HG03575 (cell line): Measurements from ENCODE around the gene ACER3.
"Not testable (repeated sequence)": the region's sequence is repeated elsewhere in the genome, so short reads cannot be mapped to it uniquely, and the experiment has no call there.

Source experiments
- ATAC-seq: cut with Tn5 transposase; IDR thresholded peaks from one replicate; pipeline ENCODE4 v1.9.1; 2021; ENCODE audit not compliant: unreplicated experiment, insufficient number of reproducible peaks, low FRiP score; ENCODE audit errors: extremely low read depth

ACER3 gene

DNA sequence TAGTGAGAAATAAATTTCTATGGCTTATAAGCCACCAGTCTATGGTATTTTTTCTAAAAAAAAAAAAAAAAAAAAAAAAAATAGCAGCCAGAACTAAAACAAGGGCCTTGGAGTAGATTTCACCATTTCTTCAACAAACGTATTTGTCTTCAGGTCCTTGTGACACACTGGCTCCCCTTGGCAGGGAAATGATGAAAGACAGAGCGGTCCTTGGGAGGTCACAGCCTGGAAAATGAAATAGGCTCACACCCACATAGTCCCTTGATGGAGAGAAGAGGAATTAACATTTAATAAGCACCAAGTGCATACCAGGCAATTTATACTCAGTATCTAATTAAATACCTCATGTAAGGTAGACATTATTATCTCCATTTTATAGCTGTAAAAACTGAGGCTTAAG lies 25.7 kb upstream of the ACER3 start:
- no peak for ATAC-seq

DNA sequence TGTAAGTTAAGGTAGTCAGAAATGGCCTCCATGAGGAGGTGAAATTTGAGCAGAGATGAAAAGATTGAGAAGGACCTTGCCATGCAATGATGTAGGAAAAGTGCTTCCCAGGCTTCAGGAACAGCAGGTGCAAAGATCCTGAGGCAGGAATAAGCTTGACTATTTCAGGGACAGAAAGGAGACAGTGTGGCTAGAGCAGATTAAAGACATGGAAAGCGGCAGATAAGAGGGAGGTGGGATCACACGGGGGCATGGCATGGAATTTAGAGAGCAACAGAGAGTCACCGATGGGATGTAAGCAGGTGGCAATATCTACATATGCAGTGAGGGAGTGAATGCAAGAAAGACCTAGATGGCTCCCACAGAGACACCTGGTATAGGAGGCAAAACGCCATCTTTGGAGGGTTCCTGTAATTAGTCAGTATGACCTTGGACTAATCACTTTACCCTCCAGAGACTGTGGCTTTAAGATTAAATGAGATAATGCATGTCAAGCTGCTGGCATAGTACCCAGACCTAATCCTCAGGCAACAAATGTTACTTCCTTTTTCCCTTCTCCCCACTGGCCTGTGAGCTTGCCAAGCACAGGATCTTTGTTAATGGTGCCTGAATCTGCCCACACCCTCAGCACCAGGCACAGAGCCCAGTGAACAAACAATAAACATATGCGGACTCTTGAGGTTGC lies 24.6 kb upstream of the ACER3 start:
- ATAC-seq, result no peak

DNA sequence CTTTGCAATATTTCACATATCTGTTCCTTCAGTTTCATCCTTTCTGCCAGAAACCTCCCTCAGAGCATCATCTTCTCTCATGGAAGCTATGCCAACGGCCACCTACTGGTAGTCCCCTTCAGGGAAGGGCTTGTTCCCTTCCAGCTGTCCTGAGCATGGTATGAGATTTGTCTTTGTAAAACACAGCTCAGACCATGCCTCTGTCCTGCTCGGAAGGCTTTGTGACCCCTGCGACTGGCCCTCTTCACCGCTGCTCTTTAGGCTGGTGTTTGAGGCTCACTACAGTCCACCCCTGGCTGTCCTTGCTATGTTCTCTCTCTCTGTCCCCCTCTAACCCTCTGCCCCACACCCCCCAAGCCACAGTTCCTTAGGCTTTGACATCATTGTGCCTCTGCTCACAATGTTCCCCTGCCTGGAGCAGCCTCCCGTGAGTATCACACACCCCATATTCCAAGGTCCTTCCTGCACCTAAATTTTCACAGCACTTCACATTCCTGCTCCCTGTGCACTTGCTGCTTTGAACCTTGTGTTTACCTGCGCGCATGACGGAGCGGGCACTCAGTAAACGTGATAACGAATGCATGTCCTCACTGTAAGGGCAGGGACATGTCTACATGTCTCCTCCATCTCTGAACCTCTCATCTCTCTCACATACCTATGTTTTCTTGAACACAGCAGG lies 24.0 kb upstream of the ACER3 start:
- ATAC-seq, result no peak

DNA sequence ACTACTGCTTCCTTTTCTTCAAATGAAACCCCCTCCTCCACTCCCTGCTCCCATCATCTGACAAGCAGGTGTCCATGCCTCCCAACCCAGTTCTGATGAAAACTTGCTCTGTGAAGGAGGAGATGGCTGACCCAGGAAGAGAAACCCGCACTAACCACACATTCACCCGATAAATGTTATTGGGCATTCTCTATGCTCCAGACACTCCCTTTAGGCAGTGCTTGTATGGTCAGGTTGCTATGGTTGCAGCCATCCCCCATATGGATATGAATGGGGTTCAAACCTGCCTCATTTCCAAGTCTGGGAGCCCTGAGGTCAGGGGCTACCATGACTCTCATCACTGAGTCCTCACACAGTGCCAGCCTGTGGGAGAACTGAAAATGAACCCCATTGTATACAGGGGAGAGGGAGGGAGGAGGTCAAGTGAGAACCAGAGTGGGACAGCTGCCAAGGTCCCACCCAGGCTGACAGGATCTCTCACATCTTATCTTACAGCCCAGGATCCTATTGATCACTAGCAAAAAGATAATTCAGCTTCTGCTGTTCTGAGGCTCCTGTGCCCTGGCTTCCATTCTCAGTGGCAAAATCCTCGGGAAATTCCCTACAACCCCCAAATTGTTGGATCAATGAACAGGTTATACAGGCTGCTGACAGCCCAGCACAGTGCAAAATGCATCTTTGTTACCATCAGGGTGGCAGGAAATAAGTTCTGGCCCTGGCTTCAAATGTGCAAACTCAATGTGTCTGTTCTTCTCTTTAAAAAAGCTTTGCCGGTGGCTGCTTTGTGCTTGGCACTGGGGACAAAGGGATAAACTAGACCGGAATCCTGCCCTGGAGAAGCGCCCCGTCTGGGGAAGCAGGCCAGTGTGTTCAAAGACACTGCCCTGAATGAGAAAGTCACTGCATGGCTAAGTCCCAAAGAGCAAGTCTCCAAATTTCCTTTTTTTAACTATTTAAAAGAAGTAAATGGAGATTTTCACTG lies 22.7 kb upstream of the ACER3 start:
- ATAC-seq, result no peak

DNA sequence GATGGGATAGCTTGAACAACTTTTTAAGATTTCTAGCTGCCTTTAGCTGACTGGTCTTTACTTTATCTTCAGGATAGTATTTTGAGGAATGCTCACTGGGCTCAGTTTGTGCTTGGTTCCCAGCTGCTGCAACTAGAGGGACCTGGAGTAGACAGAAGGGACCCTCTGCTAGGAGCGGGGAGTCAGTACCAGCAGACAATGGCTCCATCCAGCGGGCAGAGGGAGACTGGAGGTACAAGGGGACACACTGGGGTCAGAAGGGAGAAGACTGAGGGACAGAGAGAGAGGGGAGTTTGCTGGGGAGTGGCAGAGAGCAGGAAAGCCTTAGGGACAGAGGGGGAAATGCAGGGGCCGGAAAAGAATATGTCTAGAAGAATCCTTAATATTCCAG lies 22.0 kb upstream of the ACER3 start:
- ATAC-seq, result no peak

DNA sequence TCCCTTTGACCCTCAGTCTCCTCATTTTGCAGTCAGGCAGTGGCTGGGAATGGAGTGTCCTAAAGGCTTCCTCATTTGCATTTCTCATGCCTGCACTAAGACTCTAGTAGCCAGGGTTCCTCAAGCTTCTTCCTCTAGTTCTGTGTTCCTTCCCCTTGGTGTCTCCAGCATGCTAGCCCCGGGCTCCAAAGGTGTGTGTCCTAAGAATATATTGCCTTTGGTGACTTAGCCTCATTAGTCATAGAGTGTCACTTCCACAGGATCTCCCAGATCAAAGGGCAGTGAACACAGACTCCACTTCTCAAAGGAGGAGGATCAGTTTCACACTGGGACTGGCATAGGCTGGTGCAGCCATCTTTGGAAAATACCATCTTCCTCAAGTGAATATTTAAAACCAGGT lies 21.4 kb upstream of the ACER3 start:
- no peak for ATAC-seq

DNA sequence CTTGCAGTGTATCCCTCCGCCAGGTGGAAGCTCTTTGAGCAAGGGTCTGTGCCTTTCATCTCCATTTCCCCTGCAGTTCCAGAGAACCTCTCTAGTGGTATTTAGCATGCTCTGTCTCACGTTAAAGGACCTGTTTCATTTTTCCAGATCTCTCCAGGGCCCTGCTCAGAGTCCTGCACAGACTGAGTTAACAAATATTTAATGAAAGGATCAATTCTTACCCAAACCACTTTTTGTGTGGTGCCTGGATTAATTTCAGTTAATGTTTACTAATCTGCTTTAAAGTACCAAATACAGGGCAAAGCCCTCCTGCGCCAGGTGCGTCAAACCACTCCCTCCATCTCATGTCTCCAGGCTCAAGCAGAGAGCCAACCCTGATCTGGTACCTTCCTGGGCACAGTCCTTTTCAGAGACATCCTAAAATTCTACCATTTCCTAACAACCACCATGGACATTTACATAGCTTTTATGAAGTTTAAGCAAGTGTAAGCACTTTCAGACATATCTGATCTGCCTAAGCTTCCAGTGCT lies 18.7 kb upstream of the ACER3 start:
- ATAC-seq, result no peak

DNA sequence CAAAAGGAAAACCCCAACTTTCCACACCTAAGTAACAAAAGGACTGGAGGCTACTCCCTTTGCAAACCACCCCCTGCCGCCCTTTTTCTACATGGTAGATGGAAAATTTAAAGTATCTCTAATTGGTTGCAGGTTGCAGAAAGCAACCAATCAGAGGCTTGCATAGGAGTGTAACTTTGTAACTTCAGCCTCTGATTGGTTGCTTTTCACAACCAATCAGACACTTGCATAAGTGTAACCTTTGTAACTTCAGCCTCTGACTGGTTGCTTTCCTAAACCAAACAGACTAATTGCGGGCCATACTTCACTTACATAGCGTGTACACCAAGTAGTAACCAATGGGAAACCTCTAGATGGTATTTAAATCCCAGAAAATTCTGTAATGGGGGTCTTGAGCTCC lies 16.8 kb upstream of the ACER3 start:
- ATAC-seq, result no peak

DNA sequence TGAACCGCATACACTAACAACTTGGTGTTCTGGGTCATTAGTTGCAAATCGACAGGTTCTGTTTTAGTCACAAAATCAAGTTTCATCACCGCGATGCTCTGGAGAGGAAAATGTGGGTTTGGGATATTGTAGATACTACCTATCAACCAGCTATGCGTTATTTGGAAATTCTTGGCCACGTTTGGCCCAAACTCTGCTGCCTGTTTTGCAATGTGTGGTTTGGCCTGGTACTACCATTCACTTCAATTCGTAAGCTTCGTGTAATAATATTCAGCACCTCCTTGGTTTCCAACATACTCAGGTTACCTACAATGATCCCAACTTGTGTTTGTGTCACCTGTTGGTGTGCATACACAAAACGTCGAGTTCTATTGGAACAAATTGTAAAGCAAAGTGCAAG lies 16.2 kb upstream of the ACER3 start:
- ATAC-seq, result no peak

DNA sequence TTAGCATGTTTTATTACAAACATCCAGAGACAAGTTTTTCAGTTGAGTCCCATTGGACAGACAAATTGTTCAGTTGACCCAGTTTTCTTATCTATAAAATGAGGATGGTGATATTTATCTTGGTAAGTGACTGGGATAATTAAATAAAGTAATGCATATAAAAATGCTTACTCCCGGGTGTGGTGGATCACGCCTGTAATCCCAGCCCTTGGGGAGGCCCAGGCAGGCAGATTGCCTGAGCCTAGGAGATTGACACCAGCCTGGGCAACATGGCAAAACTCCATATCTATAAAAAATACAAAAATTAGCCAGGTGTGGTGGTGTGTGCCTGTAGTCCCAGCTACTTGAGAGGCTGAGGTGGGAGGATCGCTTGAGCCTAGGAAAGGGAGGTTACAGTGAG lies 15.6 kb upstream of the ACER3 start:
- no peak for ATAC-seq

DNA sequence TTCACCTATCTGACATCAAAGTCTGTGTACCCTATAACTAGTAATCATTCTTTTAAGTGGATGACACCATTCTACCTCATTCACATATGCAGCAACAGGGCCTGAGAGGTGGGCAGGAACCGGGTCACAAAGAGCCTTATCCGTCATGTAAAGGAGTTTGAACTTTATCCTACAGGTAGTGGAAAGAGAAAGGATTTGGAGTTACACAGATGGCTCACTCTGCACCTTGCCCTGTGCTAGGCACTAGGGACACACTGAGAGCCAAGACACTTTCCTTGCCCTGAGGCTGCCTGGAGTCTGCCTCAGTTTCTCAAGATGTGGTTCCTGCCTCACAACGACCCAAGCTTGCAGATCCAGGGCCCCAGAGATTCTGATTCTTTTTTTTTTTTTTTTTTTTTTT lies 14.3 kb upstream of the ACER3 start:
- ATAC-seq, result no peak

DNA sequence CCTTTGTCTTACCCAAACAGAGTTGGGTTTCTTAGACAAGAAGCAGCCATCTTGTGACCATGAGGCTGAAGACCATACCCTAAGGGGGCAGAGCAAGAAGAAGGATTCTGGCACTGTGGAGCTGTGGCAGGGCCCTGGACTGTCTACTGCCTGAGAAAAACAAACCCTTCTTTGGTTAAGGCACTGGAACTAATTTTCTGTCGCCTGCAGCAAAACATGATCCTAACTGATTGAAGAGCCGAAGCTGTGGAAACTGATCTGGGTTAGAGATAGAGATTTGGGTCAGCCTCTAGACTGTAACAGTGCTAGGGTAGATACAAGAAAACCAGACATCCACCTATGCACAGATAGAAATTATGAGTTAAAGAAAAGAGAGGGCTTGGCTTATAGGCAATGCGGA lies 11.3 kb upstream of the ACER3 start:
- ATAC-seq, result no peak

DNA sequence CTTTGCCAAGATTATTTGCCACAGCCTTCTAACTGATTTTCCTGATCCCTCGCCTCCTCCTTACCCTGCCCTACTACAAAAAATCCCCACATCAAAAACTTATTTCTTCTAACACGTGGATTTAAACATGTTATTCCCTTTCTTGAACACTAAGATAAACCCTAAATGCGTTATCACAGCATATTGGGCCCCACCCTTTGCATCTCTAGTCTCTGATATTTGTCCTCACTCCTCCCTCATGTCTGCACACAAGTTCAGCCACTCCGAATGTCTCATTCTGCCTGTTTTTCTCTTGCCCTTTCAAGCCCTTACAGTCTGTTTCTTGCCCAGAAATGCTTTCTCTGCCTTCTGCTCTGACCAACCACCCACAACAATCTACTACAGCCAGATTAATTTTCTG lies 10.6 kb upstream of the ACER3 start:
- ATAC-seq, result no peak

DNA sequence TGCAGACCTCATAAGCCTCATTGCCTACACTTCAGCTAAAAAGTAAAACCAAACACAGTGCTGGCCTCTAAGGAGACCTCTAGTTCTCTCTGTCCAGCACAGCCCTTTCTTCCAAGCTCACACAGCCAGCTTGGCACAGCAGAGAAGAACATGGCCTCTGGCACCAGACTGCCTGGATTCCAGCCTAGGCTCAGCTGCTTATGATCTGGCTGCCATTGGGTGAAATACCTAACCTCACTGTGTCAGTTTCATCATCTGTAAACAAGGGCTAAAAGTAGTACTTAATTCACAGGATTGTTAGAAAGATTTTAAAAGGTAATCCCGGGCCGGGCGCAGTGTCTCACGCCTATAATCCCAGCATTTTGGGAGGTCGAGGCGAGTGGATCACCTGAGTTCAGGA lies 9.9 kb upstream of the ACER3 start:
- no peak for ATAC-seq

DNA sequence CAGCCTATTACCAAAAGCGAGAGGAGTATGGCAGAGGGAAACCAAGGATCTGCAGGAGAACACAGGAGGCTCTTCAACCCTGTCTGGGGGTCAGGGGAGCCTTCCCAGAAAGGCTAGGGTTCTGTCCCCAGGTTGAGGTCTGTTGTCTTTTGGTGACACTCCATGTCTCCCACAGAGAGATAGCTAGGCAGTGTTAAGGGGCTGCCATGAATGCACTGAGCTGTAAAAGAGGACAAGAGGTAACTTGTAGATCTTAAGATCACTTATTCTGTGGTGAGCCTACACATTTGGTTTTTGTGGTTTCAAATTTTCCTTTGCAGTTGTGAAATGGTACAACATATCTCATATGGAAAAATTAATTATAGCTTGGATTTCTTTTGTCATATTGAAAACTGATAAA lies 6.0 kb upstream of the ACER3 start:
- no peak for ATAC-seq

DNA sequence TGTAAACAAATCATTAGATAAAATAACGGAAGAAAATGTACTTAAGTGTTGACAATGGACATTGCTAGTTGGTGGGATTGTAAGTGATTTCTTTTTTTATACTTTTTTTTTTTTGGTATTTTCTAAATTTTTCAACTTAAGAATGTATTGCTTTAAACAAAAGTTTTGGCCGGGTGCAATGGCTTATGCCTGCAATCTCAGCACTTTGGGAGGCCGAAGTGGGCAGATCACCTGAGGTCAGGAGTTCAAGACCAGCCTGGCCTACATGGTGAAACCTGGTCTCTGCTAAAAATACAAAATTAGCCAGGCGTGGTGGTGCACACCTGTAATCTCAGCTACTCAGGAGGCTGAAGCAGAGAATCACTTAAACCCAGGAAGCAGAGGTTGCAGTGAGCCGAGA lies 5.0 kb upstream of the ACER3 start:
- not testable (repeated sequence) for ATAC-seq

DNA sequence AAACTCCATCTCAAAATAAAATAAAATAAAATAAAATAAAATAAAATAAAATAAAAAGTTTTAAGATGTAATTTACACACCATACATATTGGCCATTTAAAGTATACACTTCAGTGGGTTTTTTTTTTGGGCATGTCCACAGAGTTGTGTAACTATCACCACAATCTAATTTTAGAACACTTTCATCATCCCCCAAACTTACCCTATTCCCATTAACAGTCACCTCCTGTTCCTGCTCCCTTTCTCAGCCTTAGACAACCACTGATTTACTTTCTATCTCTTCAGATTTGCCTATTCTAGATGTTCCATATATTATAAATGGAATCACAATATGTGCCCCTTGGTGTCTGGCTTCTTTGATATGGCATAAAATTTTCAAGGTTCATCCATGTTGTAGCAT lies 4.6 kb upstream of the ACER3 start:
- ATAC-seq, result no peak

DNA sequence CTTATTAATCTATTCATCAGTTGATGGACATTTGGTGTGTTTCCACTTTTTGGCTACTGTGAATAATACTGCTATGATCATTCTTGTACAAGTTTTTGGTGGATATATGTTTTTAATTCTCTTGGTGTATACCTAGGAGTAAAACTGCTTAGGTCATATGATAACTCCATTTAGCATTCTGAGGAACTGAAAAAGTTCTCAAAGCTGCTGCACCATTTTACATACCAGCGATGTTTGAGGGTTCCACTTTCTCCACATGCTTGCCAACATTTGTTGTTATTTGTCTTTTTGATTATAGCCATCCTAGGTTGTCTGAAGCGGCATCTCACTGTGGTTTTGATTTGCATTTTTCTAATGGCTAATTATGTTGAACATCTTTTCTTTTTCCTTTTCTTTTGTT lies 4.1 kb upstream of the ACER3 start:
- ATAC-seq, result no peak

DNA sequence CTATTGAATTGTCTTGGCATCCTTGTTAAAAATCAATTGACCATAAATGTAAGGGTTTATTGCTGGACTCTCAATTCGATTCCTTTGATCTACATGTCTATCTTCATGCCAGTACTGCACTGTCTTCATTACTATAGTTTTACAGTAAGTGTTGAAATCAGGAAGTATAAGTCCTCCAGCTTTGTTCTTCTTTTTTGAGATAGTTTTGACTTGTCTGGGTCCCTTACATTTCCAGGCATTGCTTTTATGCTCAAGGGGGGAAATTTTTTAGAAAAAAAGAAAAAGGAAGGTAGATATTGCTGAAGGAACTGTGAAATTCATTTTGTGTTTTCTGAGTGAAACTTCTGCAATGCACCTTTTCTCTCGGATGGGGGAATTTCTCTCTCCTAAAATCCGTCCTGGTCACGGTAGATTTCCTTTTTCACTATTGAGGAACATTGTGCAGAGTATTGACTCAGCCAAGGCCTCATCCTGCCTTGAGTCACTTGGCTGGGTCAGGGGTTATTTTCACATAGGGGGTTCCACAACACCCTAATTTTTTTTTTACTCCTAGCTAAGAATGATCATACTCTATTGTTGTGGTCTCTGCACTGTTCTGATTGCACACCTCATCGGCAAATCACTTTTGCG lies 2.8 kb upstream of the ACER3 start:
- ATAC-seq, result no peak
